ENCODE data around the gene SLC17A9. TPM values are rescaled to one million over a fixed set of nuclear protein-coding genes. Genes with fewer than 3 reads are reported as not detected.

SLC17A9 gene
- total RNA-seq, 1 experiment from 2014 or later, result 37.6 TPM

GRCh38 chr20:62979876-62980373 is 27.4 kb downstream of the SLC17A9 start:
- Histone ChIP-seq H3K27ac (ENCODE audit: low read depth, low read length) (no peak overlapping the region), H4K20me1 (ENCODE audit: insufficient read depth) (no peaks in the 10 kb centered on the region), H3K36me3 (ENCODE audit: control insufficient read depth in 1 of 2, insufficient read depth in 2 of 2, low read length in 2 of 2) (no peaks in the 10 kb centered on the region), H3K4me1 (ENCODE audit: control insufficient read depth in 1 of 2, insufficient read depth in 2 of 2, low read length in 2 of 2) (peaks cover 3 to 8% of the 10 kb centered on the region in 2 experiments; a peak in 3 of 4 replicates), H2AFZ (ENCODE audit: low read depth, low read length, poor library complexity, severe bottlenecking) (no peak overlapping the region), H3K4me2 (ENCODE audit: low read length) (no peak overlapping the region), H3K79me2 (ENCODE audit: insufficient read depth, low read length) (no peaks in the 10 kb centered on the region), H3K27me3 (ENCODE audit: insufficient read depth, low read length) (no peaks in the 10 kb centered on the region), H3K9me2 (ENCODE audit: insufficient read depth) (no peaks in the 10 kb centered on the region), H3K9ac (ENCODE audit: low read length) (no peak overlapping the region), H3K9me3 (ENCODE audit: control insufficient read depth in 1 of 2, insufficient read depth in 1 of 2, low read depth in 1 of 2, low read length in 2 of 2) (no peaks in the 10 kb centered on the region), H3K4me3 (replicated peaks in 1 of 2; ENCODE audit: low read depth in 1 of 2, low read length in 2 of 2) (no peak overlapping the region)
- CTCF ChIA-PET, result interaction anchor here (1.0 kb wide), 1 partner anchor 7 kb away, joined by 4 read pairs; no protein-coding TSS in a partner anchor
- ATAC-seq, result no peak
- POLR2A ChIA-PET, result no interaction called here
- RAD21 ChIA-PET (ENCODE audit: low non-redundant PET in 1 of 2, low total read pairs in 2 of 2, uncharacterized antibody in 2 of 2, unreplicated experiment in 2 of 2), result no interaction called here
- DNase-seq (ENCODE audit: low read depth, low spot score), result no peak
- TF ChIP-seq ZFX (IDR thresholded peaks at IDR 0.05) (no peak), MAX (IDR thresholded peaks at IDR 0.05) (no peak), CEBPB (IDR thresholded peaks at IDR 0.05; ENCODE audit: low read depth) (no peak), SIN3A (IDR thresholded peaks at IDR 0.05; ENCODE audit: low read depth) (no peak), RAD21 (IDR thresholded peaks at IDR 0.05; ENCODE audit: low read depth) (no peak), POLR2A (IDR thresholded peaks at IDR 0.05; ENCODE audit: borderline replicate concordance, extremely low read depth, insufficient read depth, insufficient read length) (no peak), JUND (IDR thresholded peaks at IDR 0.05) (no peak), SRF (IDR thresholded peaks at IDR 0.05; ENCODE audit: low read depth) (no peak), ZNF274 (IDR thresholded peaks at IDR 0.05; ENCODE audit: low read depth, low read length) (no peak), ELF1 (IDR thresholded peaks at IDR 0.05; ENCODE audit: borderline replicate concordance, low read depth) (no peak), EGR1 (IDR thresholded peaks at IDR 0.05; ENCODE audit: low read depth) (no peak), FOSL1 (IDR thresholded peaks at IDR 0.05; ENCODE audit: low read depth) (no peak), ZBTB33 (IDR thresholded peaks at IDR 0.05; ENCODE audit: extremely low read depth, insufficient replicate concordance, low read length) (no peak)
- TF ChIP-seq, protein P1, sequence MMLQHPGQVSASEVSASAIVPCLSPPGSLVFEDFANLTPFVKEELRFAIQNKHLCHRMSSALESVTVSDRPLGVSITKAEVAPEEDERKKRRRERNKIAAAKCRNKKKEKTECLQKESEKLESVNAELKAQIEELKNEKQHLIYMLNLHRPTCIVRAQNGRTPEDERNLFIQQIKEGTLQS (IDR thresholded peaks at IDR 0.05), result no peak
- intact Hi-C loops (cut with micrococcal nuclease), result no loop called here
- BruUV-seq (replicated peaks), result no TSS peak
